G401 (cell line): ENCODE data around the gene CAMTA1. TPM values are rescaled to one million over a fixed set of nuclear protein-coding genes. Genes with fewer than 3 reads are reported as not detected.
"Not testable (repeated sequence)": the region's sequence is repeated elsewhere in the genome, so short reads cannot be mapped to it uniquely, and the experiment has no call there.

Experiments used
- DNase-seq: peaks from one replicate; pipeline ENCODE4 v3.0.0-alpha.2; 2015; ENCODE audit warnings: low spot score
- in situ Hi-C: cut with HindIII; loops from 2 replicates; pipeline ENCODE4 v1.10.0; 2016; ENCODE audit warnings: low sequenced_read_pairs, mixed read lengths
- total RNA-seq: library from RNA; depleted of rRNA; stranded (reverse); fragments of >200 nt; shearing (Covaris generic); gene quantifications from 2 replicates; pipeline ENCODE4 v1.2.3, GENCODE V29; 2014

Gene CAMTA1
- total RNA-seq, 1 experiment from 2014 or later, result 137 TPM

DNA sequence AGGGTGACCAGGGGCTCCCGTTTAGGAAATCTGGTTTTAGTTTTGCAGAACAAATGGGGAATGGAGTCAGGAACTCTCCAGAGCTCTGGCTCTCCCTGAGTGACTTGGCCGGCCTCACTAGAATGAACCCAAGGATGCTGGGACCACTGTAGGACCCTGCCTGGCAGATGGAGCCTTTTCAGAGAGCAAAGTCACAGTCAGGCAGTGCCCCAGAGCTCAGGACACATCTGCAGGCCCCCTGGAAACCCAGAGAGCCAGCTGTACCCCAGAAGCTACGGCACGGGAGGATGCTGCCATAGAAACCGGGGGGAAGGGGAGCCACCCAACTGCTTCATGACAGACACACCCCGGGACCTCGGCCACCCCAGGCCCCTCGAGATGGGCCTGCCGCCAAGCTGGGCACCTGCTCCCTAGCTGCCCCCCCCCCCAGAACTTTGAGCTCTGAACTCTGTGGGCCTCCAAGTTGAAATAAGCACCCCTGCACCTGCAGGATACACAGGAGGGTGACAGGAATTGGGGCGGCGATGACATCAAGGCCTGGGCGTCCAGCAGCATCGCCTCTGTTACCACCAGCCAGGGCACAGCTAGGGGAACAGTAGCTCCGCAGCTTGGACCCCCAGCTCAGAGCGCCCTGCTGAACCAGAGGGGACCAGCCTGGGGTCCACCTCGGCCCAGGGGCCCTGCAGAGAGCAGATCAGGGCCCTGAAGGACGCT is 894.1 kb downstream of the CAMTA1 start:
- DNase-seq, result no peak
- in situ Hi-C loops, result no loop called here

DNA sequence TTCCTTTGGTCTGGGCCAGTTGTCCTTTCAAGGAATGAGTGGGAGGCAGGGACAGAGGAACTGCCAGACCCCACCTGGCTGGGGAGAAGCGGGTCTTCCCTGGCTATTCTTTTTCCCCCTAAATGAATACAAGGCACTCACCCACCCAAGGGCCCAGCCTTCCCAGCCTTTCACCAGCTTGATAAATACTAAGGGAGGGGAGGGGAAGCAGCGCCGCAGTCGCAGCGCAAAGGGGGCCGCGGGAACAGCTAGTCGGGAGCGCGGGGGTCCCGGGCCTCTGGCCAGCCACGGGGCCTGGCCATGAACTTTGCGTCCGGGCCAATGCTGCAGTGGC is 894.6 kb downstream of the CAMTA1 start:
- in situ Hi-C loops, result no loop called here
- DNase-seq, result no peak

DNA sequence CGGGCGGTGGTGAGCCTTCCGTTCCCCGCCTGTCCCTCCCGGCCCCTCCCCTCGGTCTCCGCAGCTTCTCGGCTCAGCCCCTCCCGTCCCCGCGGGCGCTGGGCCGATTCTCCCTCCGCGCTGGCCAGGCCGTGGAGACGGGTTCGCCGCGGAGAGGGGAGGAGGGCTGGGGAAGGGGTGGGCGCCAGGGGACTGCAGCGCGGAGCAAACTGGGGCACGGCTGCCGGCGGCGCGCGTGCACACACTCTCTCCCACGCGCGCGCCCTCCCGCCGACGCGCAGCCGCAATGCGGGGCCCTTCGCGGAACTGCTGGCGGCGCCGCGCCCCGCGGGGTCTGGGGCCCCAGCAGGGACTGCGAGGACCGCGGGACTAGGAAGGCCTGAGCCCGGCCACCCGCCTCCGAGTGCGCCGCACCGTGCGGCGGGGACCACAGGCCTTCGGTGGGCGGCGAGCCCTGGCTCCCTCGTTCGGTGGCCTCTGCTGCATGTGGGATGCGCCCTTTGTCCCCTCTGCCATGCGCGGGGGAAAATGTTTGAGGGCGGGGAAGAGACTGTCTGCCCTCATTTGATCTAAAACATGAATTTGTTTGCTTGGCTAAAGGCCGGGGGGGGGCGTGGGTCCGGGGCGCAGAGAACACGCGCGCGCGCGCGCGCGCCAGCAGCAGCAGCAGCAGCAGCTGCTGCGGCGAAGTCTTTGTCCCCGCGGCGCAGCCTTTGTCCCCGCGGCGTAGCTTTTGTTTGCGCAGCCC is 895.1 kb downstream of the CAMTA1 start:
- peak; percentile 76 for DNase-seq
- in situ Hi-C loops, result no loop called here

DNA sequence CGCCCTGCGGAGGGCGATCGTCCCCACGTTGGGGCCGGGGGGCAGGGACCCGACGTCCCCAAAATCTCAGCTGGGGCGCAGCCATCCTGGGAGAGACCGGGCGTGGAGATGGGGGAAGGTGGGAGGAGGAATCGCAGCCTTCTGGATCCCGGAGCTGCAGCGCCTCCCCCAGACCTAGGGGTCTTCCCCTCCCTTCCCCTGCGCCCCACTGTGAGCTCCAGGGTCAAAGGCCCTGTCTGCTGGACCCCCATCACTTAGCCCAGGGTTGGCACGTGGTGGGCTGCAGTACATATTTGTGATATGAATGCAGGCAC is 895.7 kb downstream of the CAMTA1 start:
- no peak for DNase-seq
- in situ Hi-C loops, result no loop called here

DNA sequence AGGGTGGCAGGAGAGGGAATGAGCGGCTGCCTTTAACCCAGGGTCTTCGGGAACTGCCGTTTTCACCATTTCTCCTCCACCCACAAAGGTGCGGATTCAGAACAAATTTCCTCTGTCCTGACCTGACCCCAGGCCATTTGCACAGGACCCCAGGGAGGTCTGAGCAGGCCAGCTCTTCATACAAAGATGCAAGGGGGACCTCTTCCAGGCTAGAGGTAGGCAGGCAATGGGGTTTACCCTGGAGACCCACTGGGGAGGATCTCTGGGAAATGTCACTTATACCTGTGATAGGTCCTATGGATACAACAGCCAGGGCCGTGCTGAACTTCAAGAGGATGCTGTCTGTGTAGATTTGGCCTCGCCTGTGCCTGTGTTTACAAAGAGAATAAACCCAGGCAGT is 896.1 kb downstream of the CAMTA1 start:
- DNase-seq, result no peak
- in situ Hi-C loops, result no loop called here

DNA sequence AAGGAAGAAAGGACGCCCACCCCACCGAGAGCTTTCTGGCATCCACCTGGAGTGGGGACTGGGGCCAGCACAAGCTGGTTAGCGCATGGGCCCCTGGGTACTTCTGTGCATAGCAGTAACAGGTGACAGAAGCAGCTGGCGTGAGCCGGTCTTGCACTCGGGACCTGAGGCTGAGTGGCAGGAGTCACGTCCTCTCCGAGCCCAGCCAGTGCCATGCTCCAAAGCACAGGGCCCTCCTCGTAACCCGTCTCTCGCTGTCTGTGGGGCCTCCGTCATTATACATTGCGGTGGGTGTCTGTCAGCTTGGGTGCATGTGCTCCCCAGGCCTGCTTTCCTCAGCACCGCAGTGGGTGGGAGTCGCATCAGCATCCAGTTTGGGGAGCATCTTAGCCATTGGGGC is 898.3 kb downstream of the CAMTA1 start:
- in situ Hi-C loops, result no loop called here
- DNase-seq, result no peak

DNA sequence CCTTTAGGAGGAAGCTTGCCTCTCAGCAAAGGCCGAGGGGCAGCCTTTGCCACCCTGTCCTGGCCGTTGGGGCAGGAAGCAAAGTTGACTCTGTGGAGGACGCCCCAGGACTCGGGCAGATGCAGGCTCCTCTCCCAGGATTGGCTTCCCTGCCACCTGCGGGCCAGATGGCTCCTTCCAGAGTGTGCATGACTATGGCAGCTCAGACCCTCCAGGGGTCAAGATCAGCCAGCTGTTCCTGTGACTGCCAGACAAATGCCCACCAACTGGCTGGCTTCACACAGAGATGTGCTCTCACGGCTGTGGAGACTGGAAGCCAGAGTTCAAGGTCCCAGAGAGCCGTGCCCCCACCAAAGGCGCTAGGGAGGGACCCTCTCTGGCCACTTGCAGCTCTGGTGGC is 898.9 kb downstream of the CAMTA1 start:
- in situ Hi-C loops, result no loop called here
- DNase-seq, result no peak

DNA sequence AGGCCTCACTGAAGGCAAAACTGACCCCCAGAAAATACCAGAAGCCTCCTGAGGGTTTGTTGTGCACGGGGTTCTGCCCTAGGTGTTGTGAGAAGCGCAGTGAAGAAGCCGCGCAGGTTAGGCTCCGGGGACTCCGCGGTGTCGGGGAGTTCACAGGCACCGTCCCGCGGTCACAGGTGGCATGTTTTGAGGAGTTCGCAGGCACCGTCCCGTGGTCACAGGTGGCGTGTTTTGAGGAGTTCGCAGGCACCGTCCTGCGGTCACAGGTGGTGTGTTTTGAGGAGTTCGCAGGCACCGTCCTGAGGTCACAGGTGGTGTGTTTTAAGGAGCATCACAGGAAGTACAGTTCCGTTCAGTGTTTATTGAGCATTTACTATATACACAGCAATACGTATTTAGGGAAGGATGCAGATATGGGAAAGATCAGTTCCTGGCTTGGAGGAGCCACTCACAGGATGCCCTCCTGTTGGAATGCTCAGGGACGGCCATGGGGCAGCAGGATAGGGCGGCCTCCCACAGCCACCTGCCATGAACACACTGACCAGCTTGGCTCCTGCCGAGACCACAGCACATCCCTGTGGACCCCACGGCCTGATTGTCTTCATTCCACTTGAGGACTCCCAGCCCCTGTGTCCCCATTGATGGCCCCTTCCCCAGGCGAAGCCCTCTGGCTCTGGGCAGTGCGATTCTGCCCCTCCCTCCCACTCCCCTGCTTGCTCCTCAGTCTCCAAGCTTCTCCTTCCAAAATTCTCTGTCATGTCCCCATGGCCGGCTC is 899.8 kb downstream of the CAMTA1 start:
- DNase-seq, result no peak
- in situ Hi-C loops, result no loop called here

DNA sequence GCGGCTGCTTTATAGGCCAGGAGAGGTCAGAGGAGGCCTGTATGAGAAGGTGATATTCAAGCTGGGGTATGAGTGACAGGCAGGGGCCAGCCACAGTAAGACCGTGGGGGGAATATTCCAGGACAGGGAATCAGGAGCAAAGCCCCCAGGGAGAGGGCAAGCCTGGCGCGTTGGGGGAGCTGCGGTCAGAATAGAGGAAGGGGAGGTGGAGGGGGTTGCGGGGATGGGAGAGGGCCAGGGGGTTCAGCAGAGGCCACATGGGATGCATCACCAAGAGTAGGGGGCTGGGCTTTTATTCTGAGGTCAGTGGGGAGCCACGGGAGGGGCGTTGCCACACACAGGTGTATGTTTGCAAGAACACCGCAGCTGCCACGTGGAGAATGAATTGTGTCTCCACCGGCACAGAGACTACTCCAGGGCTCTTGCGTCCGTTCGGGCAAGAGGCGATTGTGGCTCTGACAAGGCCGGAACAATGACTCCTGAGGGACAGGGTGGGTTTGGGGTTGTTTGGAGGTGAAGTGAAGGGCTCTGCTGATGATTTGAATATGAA is 901.1 kb downstream of the CAMTA1 start:
- DNase-seq, result no peak
- in situ Hi-C loops, result no loop called here

DNA sequence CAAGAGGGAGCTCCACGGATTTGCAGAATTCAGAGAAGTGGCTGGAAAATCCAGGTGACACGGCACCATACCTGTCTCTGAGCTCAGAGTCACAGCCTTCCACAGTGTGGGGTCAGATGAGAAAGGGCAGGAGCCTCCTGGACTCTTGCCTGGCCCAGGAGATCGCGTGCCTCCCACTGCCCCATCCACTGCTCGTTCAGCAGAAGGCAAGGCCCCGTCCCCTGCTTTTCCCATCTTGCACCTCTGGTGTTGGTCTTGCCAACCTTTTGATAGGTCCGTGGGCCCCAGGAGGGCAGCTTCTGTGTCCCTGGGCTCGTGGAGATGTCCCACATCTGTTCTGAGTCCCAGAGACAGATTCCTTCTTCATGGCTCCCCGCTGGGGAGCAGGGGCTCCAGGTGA is 902.2 kb downstream of the CAMTA1 start:
- in situ Hi-C loops, result no loop called here
- DNase-seq, result no peak

DNA sequence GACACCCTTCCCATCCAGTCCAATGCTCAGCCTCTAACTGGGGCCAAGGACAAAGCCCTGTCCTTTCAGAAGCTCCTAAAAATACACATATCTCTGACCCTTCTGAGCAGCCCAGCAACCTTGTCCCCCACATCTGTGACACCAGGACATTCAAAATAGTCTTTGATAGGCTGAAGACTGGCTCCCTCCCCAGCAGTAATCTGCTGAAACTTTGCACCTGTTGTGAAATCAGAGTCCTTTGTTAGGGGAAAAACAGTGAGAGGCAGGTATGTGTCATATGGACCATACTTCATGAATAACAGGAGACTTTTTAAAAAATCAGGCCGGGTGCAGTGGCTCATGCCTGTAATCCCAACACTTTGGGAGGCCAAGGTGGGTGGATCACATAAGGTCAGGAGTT is 903.4 kb downstream of the CAMTA1 start:
- in situ Hi-C loops, result no loop called here
- DNase-seq, result no peak

DNA sequence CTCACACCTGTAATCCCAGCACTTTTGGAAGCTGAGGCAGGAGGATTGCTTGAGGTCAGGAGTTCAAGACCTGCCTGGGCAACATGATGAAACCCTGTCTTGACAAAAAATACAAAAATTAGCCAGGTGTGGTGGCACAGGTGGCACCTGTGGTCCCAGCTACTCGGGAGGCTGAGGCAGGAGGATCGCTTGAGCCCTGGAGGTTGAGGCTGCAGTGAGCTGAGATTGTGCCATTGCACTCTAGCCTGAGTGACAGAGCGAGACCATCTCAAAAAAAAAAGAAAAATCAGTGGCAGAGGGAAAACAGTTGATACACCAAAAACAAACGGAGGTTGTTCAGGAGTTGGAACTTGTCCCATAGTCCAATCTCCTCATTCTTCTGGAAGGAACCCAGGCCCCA is 904.1 kb downstream of the CAMTA1 start:
- DNase-seq, in situ Hi-C loops: not testable (repeated sequence)

DNA sequence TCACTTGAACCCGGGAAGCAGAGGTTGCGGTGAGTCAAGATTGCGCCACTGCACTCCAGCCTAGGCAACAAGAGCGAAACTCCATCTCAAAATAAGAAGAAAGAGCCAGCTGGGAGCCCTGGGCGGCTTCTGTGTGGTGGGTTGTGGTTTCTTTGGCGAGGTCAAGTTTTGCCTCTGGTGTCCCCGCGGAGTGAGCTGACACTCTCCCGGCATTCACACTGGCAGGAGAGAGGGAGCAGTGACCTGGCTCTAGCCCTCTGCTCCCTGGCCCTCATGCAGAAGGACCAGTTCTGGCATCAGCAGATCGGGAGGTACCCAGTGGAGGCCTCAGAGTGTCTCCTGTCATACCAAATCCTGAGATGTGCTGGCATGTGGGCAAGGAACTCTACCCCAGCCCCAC is 904.8 kb downstream of the CAMTA1 start:
- in situ Hi-C loops, result no loop called here
- DNase-seq, result no peak

DNA sequence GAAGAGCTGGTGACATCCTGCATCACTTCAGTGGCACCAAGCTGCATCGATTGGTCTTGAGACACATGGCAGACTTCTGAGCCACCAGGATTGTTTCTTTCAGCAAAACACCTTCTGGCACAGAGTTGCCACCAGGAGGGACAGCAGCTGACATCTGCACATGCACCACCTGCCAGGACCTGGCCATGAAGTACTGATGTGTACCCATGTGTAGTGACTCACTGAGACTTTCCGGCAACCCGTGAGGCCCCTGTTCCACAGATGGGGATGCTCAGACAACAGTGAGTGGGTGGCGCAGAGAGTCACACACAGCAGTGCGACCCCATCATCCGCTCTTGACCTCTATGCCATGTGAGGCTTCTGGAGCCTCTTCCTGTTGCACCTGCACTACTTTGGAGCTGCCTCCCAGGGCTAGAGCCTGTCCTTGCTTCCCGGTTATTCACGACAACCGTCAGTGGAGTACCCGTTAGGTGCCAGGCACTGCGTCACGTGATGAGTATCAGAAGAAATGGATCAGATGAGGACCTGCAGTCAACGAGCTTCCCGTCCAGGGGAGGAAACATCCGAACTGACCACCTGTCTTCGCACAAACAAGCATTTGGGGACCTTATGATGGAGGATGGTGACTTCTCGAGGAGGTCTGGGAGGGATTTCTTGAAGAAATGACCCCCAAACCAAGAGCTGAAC is 905.4 kb downstream of the CAMTA1 start:
- DNase-seq, result no peak

DNA sequence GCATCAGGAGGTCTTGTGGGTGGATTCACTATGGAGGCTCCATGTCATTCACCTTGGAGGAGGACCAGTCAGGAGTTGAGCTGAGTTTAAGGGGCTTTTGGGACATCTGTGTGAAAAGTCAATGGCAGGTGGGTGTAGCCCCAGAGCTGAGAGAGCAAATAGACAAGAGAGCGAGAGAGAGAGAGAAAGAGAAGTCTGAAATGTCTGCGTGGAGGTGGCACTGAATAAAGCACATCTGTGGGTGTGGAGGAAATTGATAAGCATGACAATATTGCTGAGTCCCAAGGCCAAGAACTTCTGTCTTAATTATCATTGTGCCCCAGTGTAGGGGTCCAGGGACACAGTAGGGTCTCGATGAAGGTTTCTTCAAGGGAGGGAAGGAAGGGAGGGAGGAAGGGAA is 906.3 kb downstream of the CAMTA1 start:
- in situ Hi-C loops, result no loop called here
- no peak for DNase-seq

More for the DNA sequence above, 905.4 kb downstream of the CAMTA1 start:
- in situ Hi-C loops, result no loop called here

DNA sequence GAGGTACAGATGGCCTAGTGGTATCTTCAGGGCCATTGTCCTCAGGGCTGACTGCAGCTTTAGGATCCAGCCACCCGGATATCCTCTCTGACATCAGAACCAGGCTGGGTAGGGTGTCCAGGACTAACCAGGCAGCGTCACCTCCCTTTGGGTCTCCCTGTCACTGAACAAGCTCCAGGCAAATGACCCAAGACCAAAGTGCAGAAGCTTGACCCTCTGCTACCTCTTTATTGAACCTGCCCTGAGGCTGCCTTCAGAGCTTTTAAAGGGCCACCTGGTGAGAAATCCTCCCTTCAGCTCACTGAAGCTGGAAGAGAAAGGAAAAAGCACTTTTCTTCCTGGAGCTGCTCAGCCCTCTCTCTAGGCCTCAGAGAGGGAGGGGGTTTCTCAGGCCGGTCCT is 906.8 kb downstream of the CAMTA1 start:
- in situ Hi-C loops, result no loop called here
- DNase-seq, result no peak

DNA sequence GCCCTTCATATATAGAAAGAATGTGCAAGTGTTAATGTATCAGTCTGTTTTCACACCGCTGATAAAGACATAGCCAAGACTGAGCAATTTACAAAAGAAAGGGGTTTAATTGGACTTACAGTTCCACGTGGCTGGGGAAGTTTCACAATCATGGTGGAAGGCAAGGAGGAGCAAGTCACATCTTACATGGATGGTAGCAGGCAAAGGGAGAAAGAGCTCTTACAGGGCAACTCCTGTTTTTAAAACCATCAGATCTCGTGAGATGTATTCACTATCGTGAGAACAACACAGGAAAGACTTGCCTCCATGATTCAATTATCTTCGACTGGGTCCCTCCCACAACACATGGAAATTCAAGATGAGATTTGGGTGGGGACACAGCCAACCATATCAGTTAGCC is 907.8 kb downstream of the CAMTA1 start:
- in situ Hi-C loops, DNase-seq: not testable (repeated sequence)

DNA sequence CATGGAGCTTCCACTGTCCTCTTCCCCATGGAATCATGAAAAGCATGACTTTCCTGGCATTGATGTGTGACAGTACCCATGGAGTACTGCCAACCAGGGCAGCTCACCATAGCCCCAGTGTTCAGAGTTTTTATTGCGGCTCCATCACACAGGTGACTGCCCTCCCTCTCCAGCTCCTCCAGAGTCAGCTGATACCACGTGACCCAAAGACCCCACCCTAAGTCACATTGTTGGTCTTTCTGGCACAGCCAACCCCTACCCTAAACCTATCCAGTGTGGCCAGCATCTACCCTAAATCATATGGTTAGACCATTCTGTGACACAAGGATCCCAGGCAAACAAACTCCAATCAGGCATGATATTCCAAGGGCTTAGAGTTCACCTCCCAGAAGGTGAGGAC is 908.4 kb downstream of the CAMTA1 start:
- in situ Hi-C loops, result no loop called here
- no peak for DNase-seq

DNA sequence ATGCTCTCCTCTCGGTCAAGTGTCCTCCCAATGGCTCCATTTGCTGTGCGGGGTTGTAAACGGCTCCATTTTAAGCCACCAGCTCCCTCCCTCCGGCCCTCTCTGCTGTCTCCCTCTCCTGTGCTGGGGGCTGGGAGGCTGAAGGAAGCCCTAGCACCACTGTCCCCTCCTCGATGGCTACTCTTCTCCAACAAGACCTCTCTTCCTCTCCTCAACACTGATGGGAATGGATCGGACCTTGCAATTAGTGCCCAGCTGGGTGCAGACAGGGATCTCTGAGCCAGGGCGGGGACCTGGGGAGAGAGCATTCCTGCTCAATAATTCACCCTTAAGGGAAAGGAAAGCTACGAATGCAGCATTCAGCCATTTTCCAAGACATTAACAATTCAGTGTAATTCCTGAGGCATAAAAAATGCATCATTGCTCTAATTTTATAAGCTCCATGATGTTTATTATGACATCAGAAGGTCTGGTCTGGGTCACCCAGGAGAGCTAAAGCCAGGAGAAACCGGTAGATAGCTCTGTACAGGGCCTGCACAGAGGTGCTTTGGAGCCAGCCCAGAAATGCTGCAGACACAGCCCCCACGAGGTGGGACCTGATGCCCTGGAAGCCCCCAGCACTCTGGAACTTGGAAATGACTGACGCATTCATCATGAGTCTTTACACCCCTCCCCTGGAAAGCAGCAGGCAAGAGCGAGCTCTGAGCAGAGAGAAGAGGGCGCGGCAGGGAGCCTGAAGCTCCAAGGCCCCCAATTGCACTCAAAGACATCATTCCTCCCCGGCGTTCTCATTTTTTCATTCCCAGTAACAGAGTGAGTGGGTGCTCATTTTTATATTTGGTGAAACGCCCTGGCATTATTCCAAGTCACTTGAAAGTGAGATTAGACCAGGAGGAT is 909.6 kb downstream of the CAMTA1 start:
- DNase-seq, result no peak
- in situ Hi-C loops, result no loop called here
